HEK293 (cell line): Measurements from ENCODE around the gene FBXL15.
A peak's percentile ranks its signal among the peaks of the same experiment; 100 is the strongest.

Source experiments
- FEZF1 ChIP-seq: fragments of 450-650 bp; formaldehyde crosslinking; IDR thresholded peaks from 2 replicates; pipeline ENCODE4 v1.5.1; 2016; ENCODE audit warnings: missing biosample characterization, missing genetic modification characterization
- KLF8 ChIP-seq: fragments of 450-650 bp; formaldehyde crosslinking; IDR thresholded peaks from 2 replicates; pipeline ENCODE4 v1.5.1; 2016; ENCODE audit warnings: missing biosample characterization, missing genetic modification characterization
- SCRT1 ChIP-seq: fragments of 450-650 bp; formaldehyde crosslinking; IDR thresholded peaks from 2 replicates; pipeline ENCODE4 v1.5.1; 2016; ENCODE audit warnings: missing biosample characterization, missing genetic modification characterization, borderline replicate concordance
- SP2 ChIP-seq: fragments of 450-650 bp; formaldehyde crosslinking; IDR thresholded peaks from 2 replicates; pipeline ENCODE4 v1.5.1; 2016; ENCODE audit warnings: missing biosample characterization, missing genetic modification characterization
- SP3 ChIP-seq: fragments of 450-650 bp; formaldehyde crosslinking; IDR thresholded peaks from 2 replicates; pipeline ENCODE4 v1.5.1; 2016; ENCODE audit warnings: missing biosample characterization, missing genetic modification characterization
- ZEB2 ChIP-seq: fragments of 450-650 bp; formaldehyde crosslinking; IDR thresholded peaks from 2 replicates; pipeline ENCODE4 v1.5.1; 2016; ENCODE audit warnings: missing biosample characterization, missing genetic modification characterization
- ZFHX2 ChIP-seq: fragments of 450-650 bp; formaldehyde crosslinking; conservative IDR thresholded peaks from 2 replicates; pipeline ENCODE4 v1.5.1; 2016; ENCODE audit warnings: missing biosample characterization, missing genetic modification characterization
- ZFP3 ChIP-seq: fragments of 450-650 bp; formaldehyde crosslinking; IDR thresholded peaks from 2 replicates; pipeline ENCODE4 v1.5.1; 2016; ENCODE audit warnings: low read depth, missing biosample characterization, missing genetic modification characterization
- ZNF169 ChIP-seq: fragments of 450-650 bp; formaldehyde crosslinking; IDR thresholded peaks from 2 replicates; pipeline ENCODE4 v1.5.1; 2016; ENCODE audit warnings: missing biosample characterization, missing genetic modification characterization
- ZNF24 ChIP-seq: fragments of 450-650 bp; formaldehyde crosslinking; IDR thresholded peaks from 2 replicates; pipeline ENCODE4 v1.5.1; 2016; ENCODE audit warnings: missing biosample characterization, missing genetic modification characterization
- ZNF391 ChIP-seq: fragments of 450-650 bp; formaldehyde crosslinking; IDR thresholded peaks from 2 replicates; pipeline ENCODE4 v1.5.1; 2016; ENCODE audit warnings: low read depth, missing biosample characterization, missing genetic modification characterization, borderline replicate concordance
- ZNF561 ChIP-seq: fragments of 450-650 bp; IDR thresholded peaks from 2 replicates; pipeline ENCODE4 v1.5.1; 2018; ENCODE audit warnings: missing biosample characterization, missing genetic modification characterization, borderline replicate concordance
- ZNF654 ChIP-seq: fragments of 450-650 bp; formaldehyde crosslinking; IDR thresholded peaks from 2 replicates; pipeline ENCODE4 v1.5.1; 2016; ENCODE audit warnings: low read depth, missing biosample characterization, missing genetic modification characterization
- ZNF701 ChIP-seq: fragments of 450-650 bp; formaldehyde crosslinking; IDR thresholded peaks from 2 replicates; pipeline ENCODE4 v1.5.1; 2016; ENCODE audit warnings: missing biosample characterization, missing genetic modification characterization
- ZNF843 ChIP-seq: fragments of 450-650 bp; formaldehyde crosslinking; IDR thresholded peaks from 2 replicates; pipeline ENCODE4 v1.5.1; 2016; ENCODE audit warnings: missing biosample characterization, missing genetic modification characterization
- TF ChIP-seq, protein P1 (sequence below): fragments of 450-650 bp; formaldehyde crosslinking; IDR thresholded peaks from 2 replicates; pipeline ENCODE4 v1.5.1; 2016; ENCODE audit warnings: missing biosample characterization, missing genetic modification characterization
- TF ChIP-seq, protein P2 (sequence below): fragments of 450-650 bp; formaldehyde crosslinking; optimal IDR thresholded peaks from 2 replicates; pipeline ENCODE3; 2016; ENCODE audit warnings: missing biosample characterization, mild to moderate bottlenecking, missing genetic modification characterization
- TF ChIP-seq, protein P3 (sequence below): fragments of 450-650 bp; formaldehyde crosslinking; IDR thresholded peaks from 2 replicates; pipeline ENCODE4 v1.5.1; 2017; ENCODE audit warnings: missing biosample characterization, missing genetic modification characterization
- TF ChIP-seq, protein P4 (sequence below): fragments of 450-650 bp; formaldehyde crosslinking; IDR thresholded peaks from 2 replicates; pipeline ENCODE4 v1.5.1; 2016; ENCODE audit warnings: missing biosample characterization, missing genetic modification characterization

FBXL15 gene

GRCh38 chr10:102461187-102462054, 40.8 kb downstream of the FBXL15 start (continued):
- TF ChIP-seq ZNF843 (tag by site-specific recombination) (peak; percentile 55; the same call in 1 of the 2 replicates), KLF8 (peak; percentile 91), SP2 (peak; percentile 81), ZNF701 (no peak), ZFP3 (tag by site-specific recombination) (no peak), ZEB2 (tag by site-specific recombination) (peak; percentile 88), FEZF1 (tag by site-specific recombination) (no peak), ZNF561 (peak; percentile 92; the same call in 1 of the 2 replicates), ZNF391 (tag by site-specific recombination) (peak; percentile 88; the same call in 1 of the 2 replicates), ZNF654 (tag by site-specific recombination) (no peak), SCRT1 (tag by site-specific recombination) (peak; percentile 97), ZNF24 (peak; percentile 22; the same call in 1 of the 2 replicates), SP3 (tag by site-specific recombination) (peak; percentile 89), ZFHX2 (tag by site-specific recombination) (peak; percentile 54; the same call in 1 of the 2 replicates), ZNF169 (tag by site-specific recombination) (no peak)
- TF ChIP-seq, protein P1, sequence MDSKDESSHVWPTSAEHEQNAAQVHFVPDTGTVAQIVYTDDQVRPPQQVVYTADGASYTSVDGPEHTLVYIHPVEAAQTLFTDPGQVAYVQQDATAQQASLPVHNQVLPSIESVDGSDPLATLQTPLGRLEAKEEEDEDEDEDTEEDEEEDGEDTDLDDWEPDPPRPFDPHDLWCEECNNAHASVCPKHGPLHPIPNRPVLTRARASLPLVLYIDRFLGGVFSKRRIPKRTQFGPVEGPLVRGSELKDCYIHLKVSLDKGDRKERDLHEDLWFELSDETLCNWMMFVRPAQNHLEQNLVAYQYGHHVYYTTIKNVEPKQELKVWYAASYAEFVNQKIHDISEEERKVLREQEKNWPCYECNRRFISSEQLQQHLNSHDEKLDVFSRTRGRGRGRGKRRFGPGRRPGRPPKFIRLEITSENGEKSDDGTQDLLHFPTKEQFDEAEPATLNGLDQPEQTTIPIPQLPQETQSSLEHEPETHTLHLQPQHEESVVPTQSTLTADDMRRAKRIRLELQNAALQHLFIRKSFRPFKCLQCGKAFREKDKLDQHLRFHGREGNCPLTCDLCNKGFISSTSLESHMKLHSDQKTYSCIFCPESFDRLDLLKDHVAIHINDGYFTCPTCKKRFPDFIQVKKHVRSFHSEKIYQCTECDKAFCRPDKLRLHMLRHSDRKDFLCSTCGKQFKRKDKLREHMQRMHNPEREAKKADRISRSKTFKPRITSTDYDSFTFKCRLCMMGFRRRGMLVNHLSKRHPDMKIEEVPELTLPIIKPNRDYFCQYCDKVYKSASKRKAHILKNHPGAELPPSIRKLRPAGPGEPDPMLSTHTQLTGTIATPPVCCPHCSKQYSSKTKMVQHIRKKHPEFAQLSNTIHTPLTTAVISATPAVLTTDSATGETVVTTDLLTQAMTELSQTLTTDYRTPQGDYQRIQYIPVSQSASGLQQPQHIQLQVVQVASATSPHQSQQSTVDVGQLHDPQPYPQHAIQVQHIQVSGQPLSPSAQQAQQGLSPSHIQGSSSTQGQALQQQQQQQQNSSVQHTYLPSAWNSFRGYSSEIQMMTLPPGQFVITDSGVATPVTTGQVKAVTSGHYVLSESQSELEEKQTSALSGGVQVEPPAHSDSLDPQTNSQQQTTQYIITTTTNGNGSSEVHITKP (tag by site-specific recombination): peak; percentile 70
- TF ChIP-seq, protein P2, sequence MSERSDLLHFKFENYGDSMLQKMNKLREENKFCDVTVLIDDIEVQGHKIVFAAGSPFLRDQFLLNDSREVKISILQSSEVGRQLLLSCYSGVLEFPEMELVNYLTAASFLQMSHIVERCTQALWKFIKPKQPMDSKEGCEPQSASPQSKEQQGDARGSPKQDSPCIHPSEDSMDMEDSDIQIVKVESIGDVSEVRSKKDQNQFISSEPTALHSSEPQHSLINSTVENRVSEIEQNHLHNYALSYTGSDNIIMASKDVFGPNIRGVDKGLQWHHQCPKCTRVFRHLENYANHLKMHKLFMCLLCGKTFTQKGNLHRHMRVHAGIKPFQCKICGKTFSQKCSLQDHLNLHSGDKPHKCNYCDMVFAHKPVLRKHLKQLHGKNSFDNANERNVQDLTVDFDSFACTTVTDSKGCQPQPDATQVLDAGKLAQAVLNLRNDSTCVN (tag by site-specific recombination): peak; percentile 98
- TF ChIP-seq, protein P3, sequence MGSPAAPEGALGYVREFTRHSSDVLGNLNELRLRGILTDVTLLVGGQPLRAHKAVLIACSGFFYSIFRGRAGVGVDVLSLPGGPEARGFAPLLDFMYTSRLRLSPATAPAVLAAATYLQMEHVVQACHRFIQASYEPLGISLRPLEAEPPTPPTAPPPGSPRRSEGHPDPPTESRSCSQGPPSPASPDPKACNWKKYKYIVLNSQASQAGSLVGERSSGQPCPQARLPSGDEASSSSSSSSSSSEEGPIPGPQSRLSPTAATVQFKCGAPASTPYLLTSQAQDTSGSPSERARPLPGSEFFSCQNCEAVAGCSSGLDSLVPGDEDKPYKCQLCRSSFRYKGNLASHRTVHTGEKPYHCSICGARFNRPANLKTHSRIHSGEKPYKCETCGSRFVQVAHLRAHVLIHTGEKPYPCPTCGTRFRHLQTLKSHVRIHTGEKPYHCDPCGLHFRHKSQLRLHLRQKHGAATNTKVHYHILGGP: no peak
- TF ChIP-seq, protein P4, sequence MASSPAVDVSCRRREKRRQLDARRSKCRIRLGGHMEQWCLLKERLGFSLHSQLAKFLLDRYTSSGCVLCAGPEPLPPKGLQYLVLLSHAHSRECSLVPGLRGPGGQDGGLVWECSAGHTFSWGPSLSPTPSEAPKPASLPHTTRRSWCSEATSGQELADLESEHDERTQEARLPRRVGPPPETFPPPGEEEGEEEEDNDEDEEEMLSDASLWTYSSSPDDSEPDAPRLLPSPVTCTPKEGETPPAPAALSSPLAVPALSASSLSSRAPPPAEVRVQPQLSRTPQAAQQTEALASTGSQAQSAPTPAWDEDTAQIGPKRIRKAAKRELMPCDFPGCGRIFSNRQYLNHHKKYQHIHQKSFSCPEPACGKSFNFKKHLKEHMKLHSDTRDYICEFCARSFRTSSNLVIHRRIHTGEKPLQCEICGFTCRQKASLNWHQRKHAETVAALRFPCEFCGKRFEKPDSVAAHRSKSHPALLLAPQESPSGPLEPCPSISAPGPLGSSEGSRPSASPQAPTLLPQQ: peak; percentile 99
